GM12878 (cell line): ENCODE results near the gene GGTLC2. TPM values are rescaled to one million over a fixed set of nuclear protein-coding genes. Genes with fewer than 3 reads are reported as not detected.

Experiments used
- ATAC-seq: fragments of 200-7000 bp; cut with Tn5 transposase; 3 replicates; pipeline ENCODE4 v1.9.1; 2020; ENCODE audit warnings: mild to moderate bottlenecking, moderate library complexity
- BruUV-seq: library from RNA; stranded (reverse); fragments of 400-500 nt; replicated peaks from 2 replicates; lab custom pipeline; 2021; lab: Mats Ljungman, UMichigan
- CTCF ChIA-PET: fragments of 300-600 bp; sonication (Branson Sonifier 250); formaldehyde crosslinking; extraction: SDS; loops from one replicate; lab custom pipeline; 2021; ENCODE audit warnings: inconsistent platforms; lab: Yijun Ruan, JAX
- POLR2A ChIA-PET: fragments of 350-600 bp; formaldehyde crosslinking; extraction: SDS; loops from one replicate; lab custom pipeline; 2021; ENCODE audit warnings: inconsistent platforms; lab: Charles Lee
- RAD21 ChIA-PET: fragments of 300-600 bp; sonication (Branson Sonifier 250); formaldehyde crosslinking; loops from one replicate; lab custom pipeline; 2023; ENCODE audit warnings: antibody characterized with exemption; ENCODE audit not compliant: unreplicated experiment; lab: Charles Lee
- SMC1A ChIA-PET: fragments of 300-600 bp; sonication (Branson Sonifier 250); formaldehyde crosslinking; loops from one replicate; lab custom pipeline; 2023; ENCODE audit not compliant: unreplicated experiment, uncharacterized antibody; lab: Charles Lee
- DNase-seq: peaks from one replicate; pipeline ENCODE4 v3.0.0-alpha.2; 2011; ENCODE audit warnings: low read depth, low spot score
- FAIRE-seq: peaks from 3 replicates; lab custom pipeline; 2011; peaks lifted over from hg19 to GRCh38; lab: Jason Lieb, UNC
- H2AFZ ChIP-seq: 2 replicates; pipeline ENCODE4 v1.6.0; 2011; ENCODE audit warnings: low read depth, low read length, control low read depth; ENCODE audit not compliant: control insufficient read depth
- H3K27ac ChIP-seq: 2 replicates; pipeline ENCODE4 v1.5.1; 2011; ENCODE audit warnings: control low read depth; ENCODE audit not compliant: control insufficient read depth, insufficient read depth
- H3K27me3 ChIP-seq, 2 experiments: replicated peaks in 1 of 2; 2 replicates each; pipeline versions ENCODE4 v1.6.0 to v1.6.1; 2011; ENCODE audit warnings: low read length in 1 of 2; ENCODE audit not compliant: control insufficient read depth in 2 of 2, insufficient read depth in 2 of 2
- H3K36me3 ChIP-seq, 2 experiments: 2 replicates each; pipeline ENCODE4 v1.5.1; 2011; ENCODE audit warnings: low read length in 1 of 2; ENCODE audit not compliant: control insufficient read depth in 2 of 2, insufficient read depth in 2 of 2
- H3K4me1 ChIP-seq: 2 replicates; pipeline ENCODE4 v1.6.1; 2011; ENCODE audit warnings: mild to moderate bottlenecking, low read length, moderate library complexity, mixed read lengths; ENCODE audit not compliant: control insufficient read depth, insufficient read depth
- H3K4me2 ChIP-seq: 2 replicates; pipeline ENCODE4 v1.6.0; 2011; ENCODE audit warnings: control low read depth; ENCODE audit not compliant: control insufficient read depth, insufficient read depth
- H3K4me3 ChIP-seq: fragments of 200-600 bp; sonication (generic); 2 replicates; pipeline ENCODE4 v1.5.1; 2016
- H3K79me2 ChIP-seq: 2 replicates; pipeline ENCODE4 v1.6.0; 2011; ENCODE audit warnings: low read length; ENCODE audit not compliant: control insufficient read depth, insufficient read depth
- H3K9ac ChIP-seq: 2 replicates; pipeline ENCODE4 v1.8.0; 2011; ENCODE audit warnings: low read length, control low read depth, mixed read lengths; ENCODE audit not compliant: control insufficient read depth, insufficient read depth
- H3K9me3 ChIP-seq: replicated peaks from 3 replicates; pipeline ENCODE4 v1.5.1; 2011; ENCODE audit warnings: mild to moderate bottlenecking, low read length; ENCODE audit not compliant: control insufficient read depth, insufficient read depth
- H4K20me1 ChIP-seq: 2 replicates; pipeline ENCODE4 v1.6.0; 2011; ENCODE audit not compliant: control insufficient read depth, insufficient read depth
- JUNB ChIP-seq: IDR thresholded peaks from 2 replicates; pipeline ENCODE4 v1.6.1; 2016; ENCODE audit warnings: antibody characterized with exemption, mild to moderate bottlenecking
- KAT2A ChIP-seq: conservative IDR thresholded peaks from 2 replicates; pipeline ENCODE4 v1.6.1; 2011; ENCODE audit warnings: low read depth, low read length; ENCODE audit not compliant: control insufficient read depth
- RCOR1 ChIP-seq: conservative IDR thresholded peaks from 2 replicates; pipeline ENCODE4 v1.6.1; 2012; ENCODE audit warnings: low read depth, low read length, improper control_type of control experiment
- SMAD5 ChIP-seq: IDR thresholded peaks from 2 replicates; pipeline ENCODE4 v1.6.1; 2016; ENCODE audit warnings: antibody characterized with exemption, low read depth
- STAT1 ChIP-seq: fragments of 450-650 bp; conservative IDR thresholded peaks from 2 replicates; pipeline ENCODE4 v1.6.1; 2014; ENCODE audit warnings: antibody characterized with exemption, mild to moderate bottlenecking
- YBX1 ChIP-seq: fragments of 450-650 bp; IDR thresholded peaks from 2 replicates; pipeline ENCODE4 v1.6.1; 2016; ENCODE audit warnings: antibody characterized with exemption
- ZNF592 ChIP-seq: fragments of 450-650 bp; IDR thresholded peaks from 2 replicates; pipeline ENCODE4 v1.6.1; 2017; ENCODE audit warnings: mild to moderate bottlenecking, moderate library complexity
- WGBS: methylation state at CpG from one replicate; pipeline ENCODE4 v1.1.6; 2016; ENCODE audit warnings: low lambda C conversion rate; ENCODE audit not compliant: insufficient replicate concordance, insufficient coverage; ENCODE audit errors: missing lambda C conversion rate; 5-methylcytosine and 5-hydroxymethylcytosine counted together
- in situ Hi-C: fragments of 300-500 bp; cut with MboI; formaldehyde crosslinking; loops from 9 replicates; pipeline ENCODE4 v1.14.3; 2018; ENCODE audit warnings: mixed read lengths
- intact Hi-C: fragments of 100-400 bp; cut with micrococcal nuclease; formaldehyde crosslinking; loops from one replicate; pipeline ENCODE4 v1.14.2; 2022; ENCODE audit not compliant: unreplicated experiment
- polyA plus RNA-seq, 11 experiments: library from polyadenylated mRNA; depleted of rRNA in 4 of 11; unstranded in 6 of 11; stranded (reverse) in 5 of 11; fragments of >200 nt; fragmentation: Nextera tagmentation in 4 of 11; fragmentation: Illumina TruSeq in 1 of 11; extraction: Ambion mirVana in 4 of 11; extraction: Trizol in 1 of 11; gene quantifications; 1 replicate in 1 of 11; 2 replicates in 10 of 11; pipeline versions ENCODE4 v1.2.1 to v1.2.3, GENCODE V29; 2011 to 2016; ENCODE audit warnings: inconsistent platforms in 2 of 11, missing spikeins in 2 of 11, low read depth in 1 of 11
- total RNA-seq, 4 experiments: library from RNA; depleted of rRNA in 3 of 4; stranded (reverse); fragments of >200 nt in 3 of 4; fragmentation: Illumina TruSeq in 1 of 4; extraction: Trizol in 1 of 4; gene quantifications; 2 replicates each; pipeline versions ENCODE4 v1.2.1 to v1.2.3, GENCODE V29; 2013 to 2021
- TF ChIP-seq, protein P1 (sequence below): IDR thresholded peaks from 2 replicates; pipeline ENCODE4 v1.6.1; 2012; ENCODE audit warnings: low read depth, low read length, improper control_type of control experiment

Gene GGTLC2
- total and polyA plus RNA-seq, 10 of the 15 experiments (the other 5 are each of a cell fraction or from before 2014, with no cell fraction given) = not detected

DNA sequence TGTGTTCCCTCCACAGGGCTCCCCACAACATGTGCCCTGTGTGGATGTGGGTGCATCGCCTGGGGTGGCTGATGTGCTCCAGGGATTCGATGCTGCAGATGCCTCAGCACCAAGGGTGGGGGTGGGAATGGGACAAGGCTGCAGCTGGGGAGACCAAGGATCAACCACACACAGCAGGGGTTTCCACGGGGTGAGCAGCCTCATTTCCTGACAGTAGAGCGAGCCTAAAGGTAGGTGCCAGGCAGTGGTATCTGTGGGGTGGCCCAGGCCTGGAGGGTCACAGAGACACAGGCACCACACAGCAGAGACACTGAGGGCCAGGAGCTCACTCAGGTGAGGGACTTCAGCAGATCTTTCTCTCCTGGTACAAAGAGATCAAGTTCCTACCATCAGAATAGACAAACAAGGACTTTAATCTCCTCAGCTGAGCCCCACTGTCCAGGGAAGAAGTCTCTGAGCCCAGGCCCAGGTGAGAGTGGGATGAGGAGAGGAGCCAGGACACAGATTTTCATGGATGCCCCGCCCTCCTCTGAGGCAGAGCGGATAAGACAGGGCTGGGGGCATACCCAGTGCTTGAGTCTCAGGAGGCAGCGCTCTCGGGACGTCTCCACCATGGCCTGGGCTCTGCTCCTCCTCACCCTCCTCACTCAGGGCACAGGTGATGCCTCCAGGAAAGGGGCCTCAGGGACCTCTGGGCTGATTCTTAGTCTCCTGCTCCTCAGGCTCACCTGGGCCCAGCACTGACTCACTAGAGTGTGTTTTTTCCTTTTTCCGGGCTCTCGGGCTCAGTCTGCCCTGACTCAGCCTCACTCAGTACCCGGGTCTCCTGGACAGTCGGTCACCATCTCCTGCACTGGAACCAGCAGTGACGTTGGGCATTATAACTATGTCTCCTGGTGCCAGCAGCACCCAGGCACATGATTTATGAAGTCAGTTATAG, 19.7 kb downstream of the GGTLC2 start:
- SMC1A ChIA-PET = no interaction called here
- no peak for ATAC-seq
- CTCF ChIA-PET = interaction anchor here (1.5 to 2.0 kb wide), 2 partner anchors 22 to 105 kb away, joined by 3 to 6 read pairs; no protein-coding TSS in a partner anchor
- no peaks in the 10 kb centered on the region for H3K9me3 ChIP-seq
- no TSS peak for BruUV-seq
- TF ChIP-seq STAT1 (no peak), SMAD5 (no peak), YBX1 (no peak), ZNF592 (no peak), RCOR1 (no peak), KAT2A (no peak), JUNB (no peak)
- TF ChIP-seq, protein P1, sequence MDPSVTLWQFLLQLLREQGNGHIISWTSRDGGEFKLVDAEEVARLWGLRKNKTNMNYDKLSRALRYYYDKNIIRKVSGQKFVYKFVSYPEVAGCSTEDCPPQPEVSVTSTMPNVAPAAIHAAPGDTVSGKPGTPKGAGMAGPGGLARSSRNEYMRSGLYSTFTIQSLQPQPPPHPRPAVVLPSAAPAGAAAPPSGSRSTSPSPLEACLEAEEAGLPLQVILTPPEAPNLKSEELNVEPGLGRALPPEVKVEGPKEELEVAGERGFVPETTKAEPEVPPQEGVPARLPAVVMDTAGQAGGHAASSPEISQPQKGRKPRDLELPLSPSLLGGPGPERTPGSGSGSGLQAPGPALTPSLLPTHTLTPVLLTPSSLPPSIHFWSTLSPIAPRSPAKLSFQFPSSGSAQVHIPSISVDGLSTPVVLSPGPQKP = no peak
- TF ChIP-seq, all 136 proteins: peak for 0
- intact Hi-C loops (no loop called here), in situ Hi-C loops (no loop called here)
- RAD21 ChIA-PET = interaction anchor here (0.9 kb wide), 1 partner anchor 28 kb away, joined by 3 read pairs; no protein-coding TSS in a partner anchor
- H3K36me3 ChIP-seq = no peaks in the 10 kb centered on the region
- no peaks in the 10 kb centered on the region for H4K20me1 ChIP-seq
- DNase-seq (no peak), FAIRE-seq (no peak)
- no peak overlapping the region for H3K4me2 ChIP-seq
- H3K27ac ChIP-seq = no peak overlapping the region
- H3K27me3 ChIP-seq = no peaks in the 10 kb centered on the region
- H2AFZ ChIP-seq = no peak overlapping the region
- WGBS = 38% methylated on average over 14 of the region's 14 CpGs
- H3K4me3 ChIP-seq = no peak overlapping the region
- peaks cover 5% of the 10 kb centered on the region; the same call in 1 of the 2 replicates for H3K4me1 ChIP-seq
- H3K9ac ChIP-seq = no peak overlapping the region
- POLR2A ChIA-PET = no interaction called here
- H3K79me2 ChIP-seq = no peaks in the 10 kb centered on the region
